Measurements from ENCODE around the gene PLEKHA7.
A peak's percentile ranks its signal among the peaks of the same experiment; 100 is the strongest.

The PLEKHA7 gene

DNA sequence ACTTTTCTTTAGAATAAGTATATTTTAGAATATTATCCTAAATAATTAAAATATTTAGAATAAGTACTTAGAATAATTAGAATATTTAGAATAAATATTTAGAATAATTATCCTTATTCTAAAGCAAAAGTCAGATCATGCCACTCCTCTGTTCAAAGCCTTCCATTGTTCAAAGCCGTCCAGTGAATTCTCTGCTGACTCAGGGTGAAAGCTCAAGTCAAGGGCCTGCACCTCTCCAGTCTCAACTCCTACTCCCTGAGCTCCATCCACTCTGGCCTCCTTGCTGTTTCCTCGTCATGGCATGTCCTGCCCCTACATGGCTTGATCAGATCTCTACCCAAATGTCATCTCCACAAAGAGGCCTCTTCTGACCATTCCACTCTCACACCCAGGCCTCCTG, 30.0 kb downstream of the PLEKHA7 start:
- no peak overlapping the region for H3K4me3 ChIP-seq (ENCODE audit: low read length)
- TF ChIP-seq, protein P1, sequence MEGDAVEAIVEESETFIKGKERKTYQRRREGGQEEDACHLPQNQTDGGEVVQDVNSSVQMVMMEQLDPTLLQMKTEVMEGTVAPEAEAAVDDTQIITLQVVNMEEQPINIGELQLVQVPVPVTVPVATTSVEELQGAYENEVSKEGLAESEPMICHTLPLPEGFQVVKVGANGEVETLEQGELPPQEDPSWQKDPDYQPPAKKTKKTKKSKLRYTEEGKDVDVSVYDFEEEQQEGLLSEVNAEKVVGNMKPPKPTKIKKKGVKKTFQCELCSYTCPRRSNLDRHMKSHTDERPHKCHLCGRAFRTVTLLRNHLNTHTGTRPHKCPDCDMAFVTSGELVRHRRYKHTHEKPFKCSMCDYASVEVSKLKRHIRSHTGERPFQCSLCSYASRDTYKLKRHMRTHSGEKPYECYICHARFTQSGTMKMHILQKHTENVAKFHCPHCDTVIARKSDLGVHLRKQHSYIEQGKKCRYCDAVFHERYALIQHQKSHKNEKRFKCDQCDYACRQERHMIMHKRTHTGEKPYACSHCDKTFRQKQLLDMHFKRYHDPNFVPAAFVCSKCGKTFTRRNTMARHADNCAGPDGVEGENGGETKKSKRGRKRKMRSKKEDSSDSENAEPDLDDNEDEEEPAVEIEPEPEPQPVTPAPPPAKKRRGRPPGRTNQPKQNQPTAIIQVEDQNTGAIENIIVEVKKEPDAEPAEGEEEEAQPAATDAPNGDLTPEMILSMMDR (conservative IDR thresholded peaks at IDR 0.05; ENCODE audit: low read length), result no peak
- DNase-seq (ENCODE audit: low read depth), result no peak

DNA sequence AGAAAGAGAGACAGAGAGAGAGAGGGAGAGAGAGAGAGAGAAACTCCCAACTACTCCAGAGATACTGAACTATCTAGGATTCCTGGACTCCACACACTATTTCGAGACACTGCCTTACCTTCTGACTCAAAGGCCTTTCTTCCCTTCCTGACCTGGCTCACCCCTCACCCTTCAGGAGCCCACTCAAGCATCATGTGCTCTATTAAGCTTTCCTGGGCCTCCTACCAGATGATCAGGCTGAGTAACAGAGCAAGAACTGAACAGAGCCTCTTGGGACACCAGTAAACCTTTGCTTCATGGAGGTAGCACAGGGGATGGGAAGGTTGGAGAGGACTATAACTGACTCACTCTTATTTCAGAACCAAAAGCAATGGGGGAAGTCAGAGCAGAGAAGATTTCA, 31.4 kb downstream of the PLEKHA7 start:
- no peak overlapping the region for H3K4me3 ChIP-seq (ENCODE audit: low read length)
- DNase-seq (ENCODE audit: low read depth), result no peak
- TF ChIP-seq, protein P1 (conservative IDR thresholded peaks at IDR 0.05; ENCODE audit: low read length), result no peak

DNA sequence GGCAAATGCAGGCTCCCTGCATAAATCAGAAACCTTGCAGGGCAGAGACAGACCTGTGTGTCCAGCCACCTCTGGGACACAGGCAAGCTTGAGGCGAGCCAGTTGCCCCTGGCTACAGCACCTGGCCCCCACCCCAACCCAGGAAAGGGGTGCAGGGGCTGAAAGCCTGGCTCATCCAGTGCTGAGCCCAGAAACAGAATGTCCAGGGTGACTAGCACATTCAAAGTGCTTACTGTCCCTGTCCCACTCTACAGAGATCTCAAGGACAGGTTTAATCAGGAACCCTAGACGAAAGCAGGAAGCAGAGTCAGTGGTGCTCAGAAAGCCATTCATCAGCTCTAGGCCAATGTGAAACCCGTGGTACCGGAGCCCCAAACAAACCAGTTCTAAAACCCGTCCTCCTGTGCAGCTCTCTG, 31.9 kb downstream of the PLEKHA7 start:
- no peak overlapping the region for H3K4me3 ChIP-seq (ENCODE audit: low read length)
- no peak for DNase-seq (ENCODE audit: low read depth)
- TF ChIP-seq, protein P1 (conservative IDR thresholded peaks at IDR 0.05; ENCODE audit: low read length), result no peak

DNA sequence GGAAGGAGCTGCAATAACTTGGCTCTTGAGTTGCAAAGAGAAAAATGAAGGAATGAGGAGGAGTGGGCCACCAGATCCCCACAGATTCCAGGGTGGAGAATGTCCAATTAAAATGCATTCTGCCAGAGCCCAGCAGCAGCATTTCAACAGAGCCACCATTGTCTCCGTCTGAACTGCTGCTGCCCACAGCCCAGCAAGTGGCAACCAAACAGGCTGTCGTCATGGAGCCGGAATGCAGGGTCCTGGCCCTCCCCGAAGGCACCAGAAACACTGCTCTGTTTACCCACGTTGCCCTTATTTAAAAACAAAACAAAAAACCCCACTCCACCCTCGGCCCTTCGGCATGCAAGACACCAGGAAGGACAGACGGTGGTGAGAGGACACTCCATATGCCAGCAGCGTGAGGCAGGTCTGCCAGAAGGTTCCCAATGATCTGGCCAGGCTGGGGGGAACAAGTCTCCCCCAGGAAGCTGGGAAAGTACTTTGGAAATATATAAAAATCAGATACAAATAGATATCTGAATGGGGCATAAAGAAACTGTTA, 32.5 kb downstream of the PLEKHA7 start:
- no peak overlapping the region for H3K4me3 ChIP-seq (ENCODE audit: low read length)
- TF ChIP-seq, protein P1 (conservative IDR thresholded peaks at IDR 0.05; ENCODE audit: low read length), result no peak
- peak; percentile 42 for DNase-seq (ENCODE audit: low read depth)

DNA sequence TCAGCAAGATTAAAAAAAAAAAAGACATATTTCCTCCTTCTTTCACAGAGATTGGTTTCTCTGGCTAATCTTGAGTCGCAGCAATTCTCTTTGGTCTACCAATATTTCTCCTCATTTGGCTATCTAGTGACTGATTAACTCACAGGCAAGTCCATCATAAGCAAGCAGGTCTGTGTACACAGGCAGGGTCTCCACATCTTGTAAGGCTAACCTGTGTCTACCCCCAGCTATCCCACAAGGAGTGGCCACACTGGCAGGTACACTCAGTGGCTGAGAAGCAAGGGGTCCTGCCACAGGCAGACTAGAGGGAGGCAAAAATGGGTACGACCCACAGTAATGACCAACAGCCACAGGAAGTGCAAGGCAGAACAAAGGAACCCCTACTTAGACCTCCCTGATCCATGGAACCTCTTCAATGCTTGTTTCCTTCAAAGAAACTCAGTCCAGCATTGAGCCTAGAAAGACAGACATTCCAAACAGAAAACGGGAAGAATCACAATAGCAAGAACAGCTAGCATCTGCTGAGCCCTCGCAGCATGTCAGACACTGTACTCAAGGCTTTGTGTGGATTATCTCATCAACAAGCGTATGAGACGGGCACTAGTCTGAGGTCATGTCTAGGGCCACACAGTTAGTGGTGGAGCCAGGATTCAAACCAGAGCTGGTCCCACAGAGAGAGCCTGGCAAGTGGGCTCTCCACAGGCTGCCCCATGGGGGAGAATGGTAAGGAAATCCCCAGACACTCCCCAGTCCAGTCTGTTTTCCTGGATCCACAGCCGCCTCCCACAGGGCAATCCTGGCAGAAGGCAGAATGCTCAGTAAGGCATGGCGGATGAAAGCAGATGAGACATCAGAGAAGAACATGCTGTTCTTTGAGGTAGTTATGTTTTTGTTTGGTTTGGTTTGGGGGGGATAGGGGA, 34.3 kb downstream of the PLEKHA7 start:
- TF ChIP-seq, protein P1 (conservative IDR thresholded peaks at IDR 0.05; ENCODE audit: low read length), result no peak
- H3K4me3 ChIP-seq (ENCODE audit: low read length), result no peak overlapping the region
- no peak for DNase-seq (ENCODE audit: low read depth)

DNA sequence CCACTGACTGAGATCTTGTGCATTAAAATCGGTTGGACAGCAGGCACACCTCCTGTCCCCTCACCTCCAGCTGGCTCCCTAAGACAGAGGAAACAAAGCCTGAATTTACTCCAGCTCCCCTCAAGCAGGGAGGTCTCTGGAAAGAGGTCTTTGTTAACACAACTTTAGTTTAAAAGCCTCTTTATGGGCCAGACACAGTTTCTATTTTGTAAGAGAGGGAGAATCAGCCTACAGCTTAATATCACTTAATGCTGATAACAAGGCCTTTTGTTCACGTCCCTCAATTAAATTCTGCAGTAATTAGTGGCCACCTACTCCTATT, 36.3 kb downstream of the PLEKHA7 start:
- TF ChIP-seq, protein P1 (conservative IDR thresholded peaks at IDR 0.05; ENCODE audit: low read length), result no peak
- DNase-seq (ENCODE audit: low read depth), result no peak
- no peak overlapping the region for H3K4me3 ChIP-seq (ENCODE audit: low read length)

Measured in AG10803 (cell line).